ENCODE results near the gene REXO2. TPM values are rescaled to one million over a fixed set of nuclear protein-coding genes. Genes with fewer than 3 reads are reported as not detected.

The REXO2 gene
- total RNA-seq, 4 donors from 2014 or later: 97.8 to 177 (median 119) TPM

GRCh38 chr11:114496915-114497314 lies 57.6 kb downstream of the REXO2 start:
- H3K9me3 ChIP-seq: peaks cover 0 to 6% (median 0%) of the 10 kb centered on the region in 3 donors
- TF ChIP-seq CTCF (IDR thresholded peaks at IDR 0.05): no peak
- TF ChIP-seq EP300 (IDR thresholded peaks at IDR 0.05): no peak
- TF ChIP-seq POLR2AphosphoS5 (IDR thresholded peaks at IDR 0.05): no peak
- TF ChIP-seq POLR2A (IDR thresholded peaks at IDR 0.05): no peak
- no peaks in the 10 kb centered on the region for H3K36me3 ChIP-seq
- WGBS, 2 donors (ENCODE audit: low coverage in 1 of 2): 74 to 77% methylated on average over 3 of the region's 3 CpGs
- ATAC-seq: no peak
- H3K27me3 ChIP-seq: no peaks in the 10 kb centered on the region
- H3K27ac ChIP-seq: no peak overlapping the region
- H3K4me3 ChIP-seq: no peak overlapping the region
- no peaks in the 10 kb centered on the region for H3K4me1 ChIP-seq

DNA sequence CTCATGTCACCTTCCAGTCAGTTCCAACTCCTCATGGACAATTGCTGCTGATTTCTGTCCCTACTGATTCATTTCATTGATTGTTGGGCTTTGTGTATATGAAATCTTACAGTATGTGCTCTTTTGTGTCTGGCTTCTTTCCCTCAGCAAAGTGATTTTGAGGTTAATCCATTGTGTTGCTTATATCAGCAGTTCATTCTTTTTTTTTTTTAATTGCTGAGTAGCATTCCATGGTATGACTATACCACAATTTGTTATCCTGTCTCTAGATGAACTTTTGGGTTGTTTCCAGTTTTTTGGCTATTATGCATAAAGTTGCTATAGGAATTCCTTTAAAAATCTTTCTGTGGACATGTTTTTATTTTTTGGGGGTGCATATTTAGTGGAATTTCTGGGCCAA lies 60.5 kb downstream of the REXO2 start:
- Histone ChIP-seq H3K27ac (no peak overlapping the region), H3K27me3 (no peaks in the 10 kb centered on the region), H3K4me3 (no peak overlapping the region), H3K9me3 (no peaks in the 10 kb centered on the region), H3K4me1 (no peaks in the 10 kb centered on the region), H3K36me3 (no peaks in the 10 kb centered on the region)
- TF ChIP-seq CTCF (IDR thresholded peaks at IDR 0.05) (no peak), POLR2A (IDR thresholded peaks at IDR 0.05) (no peak), POLR2AphosphoS5 (IDR thresholded peaks at IDR 0.05) (no peak), EP300 (IDR thresholded peaks at IDR 0.05) (no peak)
- no peak for ATAC-seq

Other genes starting within 250 kb of the REXO2 start
- gene NNMT, start 143.1 kb upstream of the REXO2 start, total RNA-seq: 100 to 1,000 TPM in 3 of 4 donors, 10 to 100 TPM in 1; 39.4 to 409 (median 243) TPM
- gene C11orf71, start 39.0 kb upstream of the REXO2 start, total RNA-seq: 10 to 100 TPM in 1 of 4 donors, 1 to 10 TPM in 3; 4.5 to 12.8 (median 5.3) TPM
- gene RBM7, start 38.8 kb upstream of the REXO2 start, total RNA-seq: 10 to 100 TPM; 16.0 to 31.7 (median 19.2) TPM
- not detected for gene NXPE1, start 120.4 kb downstream of the REXO2 start, total RNA-seq
- under 1 TPM in 2 of 4 donors, not detected in 2; 0.13 to 0.17 TPM for gene NXPE4, start 156.3 kb downstream of the REXO2 start, total RNA-seq
- gene NXPE2, start 239.1 kb downstream of the REXO2 start, total RNA-seq: 1 to 10 TPM in 1 of 4 donors, under 1 TPM in 3; 0.13 to 1.8 (median 0.25) TPM

Data from gastroesophageal sphincter (tissue), 4 donors.